ENCODE data around the gene TMEM30B. TPM values are rescaled to one million over a fixed set of nuclear protein-coding genes. Genes with fewer than 3 reads are reported as not detected.
"Not testable (repeated sequence)": the region's sequence is repeated elsewhere in the genome, so short reads cannot be mapped to it uniquely, and the experiment has no call there.

TMEM30B gene
- total RNA-seq, 4 donors from 2014 or later: 1.9 to 4.6 (median 2.5) TPM

DNA sequence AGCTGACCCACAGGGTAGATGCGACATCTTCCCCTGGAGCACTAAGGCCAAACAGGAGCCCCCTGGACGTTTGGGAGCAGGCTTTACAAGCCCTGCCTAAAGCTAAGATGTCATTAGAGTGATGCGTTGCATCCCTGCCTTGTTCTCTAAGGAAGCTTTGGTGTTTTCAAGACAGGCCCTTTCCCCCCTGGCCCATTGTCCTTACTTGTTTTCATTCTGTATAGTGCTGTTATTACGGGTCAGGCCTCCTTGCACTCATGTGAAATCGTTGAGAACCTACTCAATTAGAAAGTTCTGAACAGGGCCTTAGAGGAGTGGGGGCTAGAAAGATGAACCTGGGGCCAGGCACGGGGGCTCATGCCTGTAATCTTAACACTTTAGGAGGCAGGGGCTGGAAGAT, 38.6 kb upstream of the TMEM30B start:
- TF ChIP-seq, protein P1, sequence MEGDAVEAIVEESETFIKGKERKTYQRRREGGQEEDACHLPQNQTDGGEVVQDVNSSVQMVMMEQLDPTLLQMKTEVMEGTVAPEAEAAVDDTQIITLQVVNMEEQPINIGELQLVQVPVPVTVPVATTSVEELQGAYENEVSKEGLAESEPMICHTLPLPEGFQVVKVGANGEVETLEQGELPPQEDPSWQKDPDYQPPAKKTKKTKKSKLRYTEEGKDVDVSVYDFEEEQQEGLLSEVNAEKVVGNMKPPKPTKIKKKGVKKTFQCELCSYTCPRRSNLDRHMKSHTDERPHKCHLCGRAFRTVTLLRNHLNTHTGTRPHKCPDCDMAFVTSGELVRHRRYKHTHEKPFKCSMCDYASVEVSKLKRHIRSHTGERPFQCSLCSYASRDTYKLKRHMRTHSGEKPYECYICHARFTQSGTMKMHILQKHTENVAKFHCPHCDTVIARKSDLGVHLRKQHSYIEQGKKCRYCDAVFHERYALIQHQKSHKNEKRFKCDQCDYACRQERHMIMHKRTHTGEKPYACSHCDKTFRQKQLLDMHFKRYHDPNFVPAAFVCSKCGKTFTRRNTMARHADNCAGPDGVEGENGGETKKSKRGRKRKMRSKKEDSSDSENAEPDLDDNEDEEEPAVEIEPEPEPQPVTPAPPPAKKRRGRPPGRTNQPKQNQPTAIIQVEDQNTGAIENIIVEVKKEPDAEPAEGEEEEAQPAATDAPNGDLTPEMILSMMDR (IDR thresholded peaks at IDR 0.05): no peak
- DNase-seq (ENCODE audit: low spot score) (no peak), ATAC-seq (ENCODE audit: low FRiP score) (no peak)

- TF ChIP-seq, protein P1 (IDR thresholded peaks at IDR 0.05): no peak
- DNase-seq (ENCODE audit: low spot score) (no peak), ATAC-seq (ENCODE audit: low FRiP score) (no peak)
Observed at GRCh38 chr14:61319086-61319485, 37.9 kb upstream of the TMEM30B start.

DNA sequence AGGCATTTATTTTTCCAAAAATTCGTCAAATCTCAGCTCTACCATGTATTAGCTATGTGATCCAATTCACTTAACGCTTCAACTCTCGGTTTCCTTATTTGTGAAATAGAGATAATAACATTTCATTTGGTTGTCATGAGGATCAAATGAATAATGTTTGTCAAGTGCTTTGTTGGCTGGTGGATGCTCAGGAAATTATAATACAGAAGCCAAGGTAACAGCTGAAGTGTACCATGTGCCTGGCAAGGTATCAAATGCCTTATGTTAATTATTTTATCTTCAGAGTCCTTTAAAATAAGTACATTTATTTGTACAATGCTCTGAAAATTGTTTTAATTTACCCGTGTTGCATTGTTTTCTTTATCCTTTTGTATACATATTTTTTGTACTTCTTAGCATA, 34.2 kb upstream of the TMEM30B start:
- TF ChIP-seq, protein P1 (IDR thresholded peaks at IDR 0.05): no peak
- DNase-seq (ENCODE audit: low spot score) (no peak), ATAC-seq (ENCODE audit: low FRiP score) (no peak)

DNA sequence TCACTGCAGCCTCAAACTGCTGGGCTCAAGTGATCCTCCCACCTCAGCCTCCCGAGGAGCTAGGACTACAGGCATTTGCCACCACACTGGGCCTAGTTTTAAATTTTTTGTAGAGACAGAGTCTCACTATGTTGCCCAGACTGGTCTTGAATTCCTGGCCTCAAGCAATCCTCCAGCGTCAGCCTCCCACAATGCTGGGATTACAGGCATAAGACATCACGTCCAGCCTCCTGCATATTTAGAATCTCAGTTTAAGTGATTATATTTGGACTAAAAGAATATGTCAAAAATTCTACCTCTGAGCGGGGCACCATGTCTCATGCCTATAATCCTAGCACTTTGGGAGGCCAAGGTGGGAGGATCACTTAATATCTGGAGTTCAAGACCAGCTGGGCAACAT, 27.6 kb upstream of the TMEM30B start:
- not testable (repeated sequence) for DNase-seq (ENCODE audit: low spot score); ATAC-seq (ENCODE audit: low FRiP score)

GRCh38 chr14:61308198-61308597, 27.1 kb upstream of the TMEM30B start:
- TF ChIP-seq, protein P1 (IDR thresholded peaks at IDR 0.05): no peak
- no peak for DNase-seq (ENCODE audit: low spot score)
- ATAC-seq (ENCODE audit: low FRiP score): no peak

DNA sequence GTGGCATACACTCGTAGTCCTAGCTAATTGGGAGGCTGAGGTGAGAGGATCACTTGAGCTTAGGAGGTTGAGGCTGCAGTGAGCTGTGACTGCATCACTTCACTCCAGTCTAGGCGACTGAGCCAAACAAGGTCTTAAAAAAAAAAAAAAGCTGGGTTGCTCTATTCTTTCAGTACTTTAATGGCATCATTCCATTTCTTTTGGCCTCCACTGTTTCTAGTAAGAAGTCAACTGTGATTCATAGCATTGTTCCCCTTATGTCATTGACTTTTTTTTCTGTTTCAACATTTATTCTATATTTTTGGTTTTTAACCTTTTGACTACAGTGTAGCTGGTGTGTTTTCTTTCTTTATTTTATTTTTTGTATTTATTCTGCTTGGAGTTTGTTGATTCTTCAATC, 23.6 kb upstream of the TMEM30B start:
- TF ChIP-seq, protein P1 (IDR thresholded peaks at IDR 0.05): no peak
- DNase-seq (ENCODE audit: low spot score): no peak
- no peak for ATAC-seq (ENCODE audit: low FRiP score)

DNA sequence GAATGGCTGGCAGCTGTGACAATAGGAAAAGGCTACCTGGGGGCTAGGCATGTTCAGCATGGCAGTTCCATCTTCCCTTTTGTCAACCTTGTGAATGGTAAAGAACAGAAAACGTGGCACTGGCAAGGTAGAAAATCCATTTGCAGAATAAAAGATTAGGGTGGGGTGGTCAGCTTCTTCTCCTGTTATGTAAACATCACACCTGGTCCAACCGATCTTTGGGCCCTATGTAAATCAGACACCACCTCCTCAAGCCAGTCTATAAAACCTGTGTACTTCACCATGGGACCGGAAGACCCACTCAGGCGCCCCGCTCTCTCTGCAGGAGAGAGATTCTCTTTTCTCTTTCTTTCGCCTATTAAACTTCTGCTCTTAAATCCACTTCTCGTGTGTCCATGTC, 19.6 kb upstream of the TMEM30B start:
- TF ChIP-seq, protein P1 (IDR thresholded peaks at IDR 0.05): no peak
- no peak for ATAC-seq (ENCODE audit: low FRiP score)
- DNase-seq (ENCODE audit: low spot score): no peak

DNA sequence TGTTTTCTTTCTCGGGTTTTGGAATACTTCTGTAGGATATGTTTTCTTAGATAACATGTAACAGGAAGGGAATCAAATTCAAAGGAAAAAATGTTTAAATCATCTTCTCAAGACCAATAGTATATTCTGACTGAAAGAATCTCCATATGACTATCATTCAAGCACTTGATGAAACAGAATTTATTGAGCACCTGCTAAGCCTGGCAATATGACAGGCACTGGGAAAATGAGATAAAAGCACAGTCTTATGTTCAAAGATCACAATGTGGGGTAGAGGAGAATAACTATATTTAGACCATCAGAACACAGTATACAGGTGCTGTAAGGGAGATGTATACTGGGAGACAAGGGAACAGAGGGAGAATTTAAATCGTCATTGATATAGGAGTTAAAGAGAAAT, 19.1 kb upstream of the TMEM30B start:
- ATAC-seq (ENCODE audit: low FRiP score) (no peak), DNase-seq (ENCODE audit: low spot score) (no peak)
- TF ChIP-seq, protein P1 (IDR thresholded peaks at IDR 0.05): no peak
